Amygdala (tissue), 56 donors: Measurements from ENCODE around the gene TRAPPC6A.

Experiments
- DNase-seq, 56 donors: peaks; one replicate each; lab custom pipeline; 2025; lab: John Stamatoyannopoulos, UW

Gene TRAPPC6A

GRCh38 chr19:45177817-45178261 is at the start of gene TRAPPC6A:
Gene TRAPPC6A, minus strand, starts transcription at chr19:45178237. Its CDS starts 19 bp downstream, at chr19:45178218.
- no peak for DNase-seq

- DNase-seq = no peak
Measured at GRCh38 chr19:45224645-45225044, 46.6 kb upstream of the TRAPPC6A start.

GRCh38 chr19:45223879-45224278 is 45.8 kb upstream of the TRAPPC6A start:
- no peak for DNase-seq

GRCh38 chr19:45222724-45223123 is 44.7 kb upstream of the TRAPPC6A start:
- no peak for DNase-seq

GRCh38 chr19:45218911-45219743 is 41.1 kb upstream of the TRAPPC6A start:
- no peak for DNase-seq

- no peak for DNase-seq
Measured at GRCh38 chr19:45218426-45218825, 40.4 kb upstream of the TRAPPC6A start.

GRCh38 chr19:45217957-45218334 is 39.9 kb upstream of the TRAPPC6A start:
- DNase-seq = no peak

GRCh38 chr19:45217193-45217956 is 39.3 kb upstream of the TRAPPC6A start:
- DNase-seq = no peak

GRCh38 chr19:45216667-45217066 is 38.6 kb upstream of the TRAPPC6A start:
- no peak for DNase-seq

- no peak for DNase-seq
Measured at GRCh38 chr19:45215391-45216191, 37.6 kb upstream of the TRAPPC6A start.

GRCh38 chr19:45213031-45213430 is 35.0 kb upstream of the TRAPPC6A start:
- no peak for DNase-seq

- no peak for DNase-seq
Measured at GRCh38 chr19:45211751-45212381, 33.8 kb upstream of the TRAPPC6A start.

GRCh38 chr19:45206328-45206727 is 28.3 kb upstream of the TRAPPC6A start:
- no peak for DNase-seq

- no peak for DNase-seq
Measured at GRCh38 chr19:45205810-45206209, 27.8 kb upstream of the TRAPPC6A start.

GRCh38 chr19:45202637-45203036 is 24.6 kb upstream of the TRAPPC6A start:
- no peak for DNase-seq

- peak in 30 of 56 donors; percentile 1 to 65 (median 22) for DNase-seq
Measured at GRCh38 chr19:45200568-45200967, 22.5 kb upstream of the TRAPPC6A start.

- DNase-seq = no peak
Measured at GRCh38 chr19:45195764-45196163, 17.7 kb upstream of the TRAPPC6A start.

- DNase-seq = no peak
Measured at GRCh38 chr19:45191375-45191774, 13.3 kb upstream of the TRAPPC6A start.

GRCh38 chr19:45189971-45190370 is 11.9 kb upstream of the TRAPPC6A start:
- DNase-seq = no peak

- DNase-seq = no peak
Measured at GRCh38 chr19:45187421-45188100, 9.5 kb upstream of the TRAPPC6A start.
